Mammary epithelial cell (primary cell): Measurements from ENCODE around the gene CADM2.

ENCODE experiments used
- EZH2 ChIP-seq: IDR thresholded peaks from 2 replicates; pipeline ENCODE4 v1.6.1; 2012; ENCODE audit warnings: low read length, inconsistent platforms, borderline replicate concordance
- TF ChIP-seq, protein P1 (sequence below), 2 donors: IDR thresholded peaks in 1 of 2; conservative IDR thresholded peaks in 1 of 2; 2 replicates each; pipeline ENCODE4 v1.5.1; 2011 to 2012; ENCODE audit warnings: inconsistent platforms in 2 of 2, low read length in 2 of 2, mild to moderate bottlenecking in 2 of 2, control low read depth in 1 of 2, low read depth in 1 of 2; ENCODE audit not compliant: insufficient read depth in 1 of 2; ENCODE audit errors: extremely low read depth in 1 of 2

DNA sequence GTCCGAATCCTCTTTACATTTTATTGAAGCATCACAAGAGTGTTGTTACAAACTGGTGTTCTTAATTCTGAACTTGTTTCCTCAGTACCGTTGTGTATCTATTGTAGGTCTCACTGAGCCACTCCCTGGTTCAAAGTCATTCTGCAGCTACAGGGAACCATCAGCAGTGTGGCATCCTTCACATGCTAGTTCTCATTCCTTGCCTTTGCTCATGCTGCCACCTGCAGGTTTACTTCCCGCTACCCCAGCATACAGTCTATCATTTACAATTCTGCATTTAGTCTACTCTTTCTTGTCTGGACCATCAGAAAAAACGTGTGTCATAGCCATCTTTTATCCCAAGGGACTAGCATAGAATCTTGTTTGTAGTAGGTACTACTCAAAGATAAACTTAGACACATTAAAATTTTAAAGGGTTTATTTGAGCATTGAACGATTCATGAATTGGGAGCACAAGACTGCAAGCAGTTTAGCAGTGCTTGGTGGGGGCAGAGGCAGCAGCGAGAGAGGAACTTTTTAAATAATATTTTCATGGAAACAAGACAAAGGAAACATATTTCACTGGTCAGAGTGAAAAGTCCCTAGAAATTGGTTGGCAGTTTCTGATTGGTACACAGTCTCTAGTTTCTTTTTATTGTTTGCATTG is 402.1 kb downstream of the CADM2 start:
- TF ChIP-seq EZH2, result no peak
- TF ChIP-seq, protein P1, sequence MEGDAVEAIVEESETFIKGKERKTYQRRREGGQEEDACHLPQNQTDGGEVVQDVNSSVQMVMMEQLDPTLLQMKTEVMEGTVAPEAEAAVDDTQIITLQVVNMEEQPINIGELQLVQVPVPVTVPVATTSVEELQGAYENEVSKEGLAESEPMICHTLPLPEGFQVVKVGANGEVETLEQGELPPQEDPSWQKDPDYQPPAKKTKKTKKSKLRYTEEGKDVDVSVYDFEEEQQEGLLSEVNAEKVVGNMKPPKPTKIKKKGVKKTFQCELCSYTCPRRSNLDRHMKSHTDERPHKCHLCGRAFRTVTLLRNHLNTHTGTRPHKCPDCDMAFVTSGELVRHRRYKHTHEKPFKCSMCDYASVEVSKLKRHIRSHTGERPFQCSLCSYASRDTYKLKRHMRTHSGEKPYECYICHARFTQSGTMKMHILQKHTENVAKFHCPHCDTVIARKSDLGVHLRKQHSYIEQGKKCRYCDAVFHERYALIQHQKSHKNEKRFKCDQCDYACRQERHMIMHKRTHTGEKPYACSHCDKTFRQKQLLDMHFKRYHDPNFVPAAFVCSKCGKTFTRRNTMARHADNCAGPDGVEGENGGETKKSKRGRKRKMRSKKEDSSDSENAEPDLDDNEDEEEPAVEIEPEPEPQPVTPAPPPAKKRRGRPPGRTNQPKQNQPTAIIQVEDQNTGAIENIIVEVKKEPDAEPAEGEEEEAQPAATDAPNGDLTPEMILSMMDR (conservative IDR thresholded peaks at IDR 0.05 in 1 of 2, IDR thresholded peaks at IDR 0.05 in 1 of 2; ENCODE audit: extremely low read depth in 1 of 2, insufficient read depth in 1 of 2, low read depth in 1 of 2, low read length in 2 of 2), result peak; percentile 64 to 76
